Nephron progenitor cell (in vitro differentiated cells): Measurements from ENCODE around the gene RTN4R.

Experiments used
- DNase-seq: peaks from one replicate; pipeline ENCODE4 v3.0.0; 2021
- H3K27ac Mint-ChIP-seq: 2 replicates; pipeline ENCODE4 v1.8.0; 2021; ENCODE audit warnings: mild to moderate bottlenecking, moderate library complexity, mixed read lengths
- H3K27me3 Mint-ChIP-seq: 2 replicates; pipeline ENCODE4 v1.8.0; 2021; ENCODE audit warnings: mild to moderate bottlenecking, low read depth, mixed read lengths; ENCODE audit not compliant: poor library complexity
- H3K36me3 Mint-ChIP-seq: 2 replicates; pipeline ENCODE4 v1.8.0; 2021; ENCODE audit warnings: low read depth, mixed read lengths
- H3K4me1 Mint-ChIP-seq: 2 replicates; pipeline ENCODE4 v1.8.0; 2021; ENCODE audit warnings: mixed read lengths
- H3K4me3 Mint-ChIP-seq: 2 replicates; pipeline ENCODE4 v1.8.0; 2021; ENCODE audit warnings: mild to moderate bottlenecking, moderate library complexity, mixed read lengths
- H3K9me3 Mint-ChIP-seq: 2 replicates; pipeline ENCODE4 v1.8.0; 2021; ENCODE audit warnings: mild to moderate bottlenecking, moderate library complexity, mixed read lengths
- CTCF ChIP-seq: fragments of 200-600 bp; sonication (generic); IDR thresholded peaks from 2 replicates; pipeline ENCODE4 v1.5.0; 2021; ENCODE audit warnings: antibody characterized with exemption

RTN4R gene

GRCh38 chr22:20232237-20232598 lies 35.9 kb downstream of the RTN4R start:
- Mint-ChIP-seq H3K27ac (no peak overlapping the region), H3K36me3 (no peaks in the 10 kb centered on the region), H3K27me3 (peaks cover 17% of the 10 kb centered on the region), H3K9me3 (no peaks in the 10 kb centered on the region), H3K4me1 (peaks cover 39% of the 10 kb centered on the region), H3K4me3 (no peak overlapping the region)
- TF ChIP-seq CTCF, result no peak
- DNase-seq, result no peak

GRCh38 chr22:20231514-20232236 lies 36.4 kb downstream of the RTN4R start:
- Mint-ChIP-seq H3K4me3 (no peak overlapping the region), H3K36me3 (no peaks in the 10 kb centered on the region), H3K27me3 (peaks cover 22% of the 10 kb centered on the region), H3K27ac (no peak overlapping the region), H3K4me1 (peaks cover 38% of the 10 kb centered on the region), H3K9me3 (no peaks in the 10 kb centered on the region)
- no peak for DNase-seq
- no peak for TF ChIP-seq CTCF

GRCh38 chr22:20230777-20231420 lies 37.2 kb downstream of the RTN4R start:
- no peak overlapping the region for H3K27ac Mint-ChIP-seq
- H3K4me1 Mint-ChIP-seq, result peaks cover 41% of the 10 kb centered on the region
- H3K9me3 Mint-ChIP-seq, result no peaks in the 10 kb centered on the region

GRCh38 chr22:20229916-20230775 lies 38.0 kb downstream of the RTN4R start:
- no peaks in the 10 kb centered on the region for H3K36me3 Mint-ChIP-seq
- no peak for DNase-seq
- H3K27ac Mint-ChIP-seq, result no peak overlapping the region
- no peak overlapping the region for H3K4me3 Mint-ChIP-seq
- H3K27me3 Mint-ChIP-seq, result peaks cover 15% of the 10 kb centered on the region
- no peak for TF ChIP-seq CTCF
- no peaks in the 10 kb centered on the region for H3K9me3 Mint-ChIP-seq
- H3K4me1 Mint-ChIP-seq, result peaks cover 41% of the 10 kb centered on the region

More at GRCh38 chr22:20230777-20231420, 37.2 kb downstream of the RTN4R start:
- Mint-ChIP-seq H3K27me3 (peaks cover 23% of the 10 kb centered on the region), H3K36me3 (no peaks in the 10 kb centered on the region), H3K4me3 (no peak overlapping the region)
- no peak for TF ChIP-seq CTCF
- no peak for DNase-seq

- no peak for TF ChIP-seq CTCF
- peaks cover 39% of the 10 kb centered on the region for H3K4me1 Mint-ChIP-seq
- peaks cover 14% of the 10 kb centered on the region for H3K27me3 Mint-ChIP-seq
- H3K27ac Mint-ChIP-seq, result no peak overlapping the region
- no peaks in the 10 kb centered on the region for H3K36me3 Mint-ChIP-seq
- no peaks in the 10 kb centered on the region for H3K9me3 Mint-ChIP-seq
- no peak for DNase-seq
- no peak overlapping the region for H3K4me3 Mint-ChIP-seq
These were observed 39.2 kb downstream of the RTN4R start for GRCh38 chr22:20228939-20229272.
